Motor neuron (in vitro differentiated cells): Measurements from ENCODE around the gene ALCAM. TPM values are rescaled to one million over a fixed set of nuclear protein-coding genes. Genes with fewer than 3 reads are reported as not detected.

Source experiments
- ATAC-seq, 8 experiments: fragments of 200-7000 bp; cut with Tn5 transposase; replicated peaks in 6 of 8; 2 replicates each; pipeline ENCODE4 v1.8.0; 2021; ENCODE audit warnings: mild to moderate bottlenecking in 8 of 8, moderate library complexity in 8 of 8
- H3K27ac ChIP-seq, 2 donors: fragments of 250-450 bp; sonication (Bioruptor Pico); 2 replicates each; pipeline ENCODE4 v1.9.0; 2021; ENCODE audit warnings: antibody characterized with exemption in 2 of 2, mild to moderate bottlenecking in 2 of 2, moderate library complexity in 1 of 2
- H3K4me1 ChIP-seq, 2 donors: fragments of 250-450 bp; sonication (Bioruptor Pico); replicated peaks in 1 of 2; 2 replicates each; pipeline ENCODE4 v1.6.1; 2021; ENCODE audit warnings: antibody characterized with exemption in 2 of 2, mild to moderate bottlenecking in 2 of 2, moderate library complexity in 1 of 2
- H3K4me3 ChIP-seq, 5 donors: fragments of 250-450 bp; sonication (Bioruptor Pico); 2 replicates each; pipeline ENCODE4 v1.9.0; 2021; ENCODE audit warnings: antibody characterized with exemption in 5 of 5, mild to moderate bottlenecking in 5 of 5, moderate library complexity in 4 of 5
- WGBS, 10 experiments: fragments of 450-650 bp; shearing (Covaris generic); methylation state at CpG; one replicate each; pipeline ENCODE4 v1.0.0; 2022; 5-methylcytosine and 5-hydroxymethylcytosine counted together
- in situ Hi-C, 9 experiments: fragments of 400-800 bp; cut with MboI; loops; one replicate each; pipeline ENCODE4 v1.15.0; 2021; ENCODE audit warnings: low sequenced_read_pairs in 9 of 9, low pct_unique_long_range_greater_than_20kb in 2 of 9; ENCODE audit not compliant: unreplicated experiment in 9 of 9
- total RNA-seq, 8 experiments: library from RNA; unstranded; fragments of 300-600 nt; gene quantifications; 2 replicates each; pipeline versions ENCODE4 v1.2.3 to v1.2.4, GENCODE V29; 2022

The ALCAM gene
- total RNA-seq = 100 to 1,000 TPM in 1 of 8 experiments, 10 to 100 TPM in 6, 1 to 10 TPM in 1; 5.4 to 136 (median 54.2) TPM

DNA sequence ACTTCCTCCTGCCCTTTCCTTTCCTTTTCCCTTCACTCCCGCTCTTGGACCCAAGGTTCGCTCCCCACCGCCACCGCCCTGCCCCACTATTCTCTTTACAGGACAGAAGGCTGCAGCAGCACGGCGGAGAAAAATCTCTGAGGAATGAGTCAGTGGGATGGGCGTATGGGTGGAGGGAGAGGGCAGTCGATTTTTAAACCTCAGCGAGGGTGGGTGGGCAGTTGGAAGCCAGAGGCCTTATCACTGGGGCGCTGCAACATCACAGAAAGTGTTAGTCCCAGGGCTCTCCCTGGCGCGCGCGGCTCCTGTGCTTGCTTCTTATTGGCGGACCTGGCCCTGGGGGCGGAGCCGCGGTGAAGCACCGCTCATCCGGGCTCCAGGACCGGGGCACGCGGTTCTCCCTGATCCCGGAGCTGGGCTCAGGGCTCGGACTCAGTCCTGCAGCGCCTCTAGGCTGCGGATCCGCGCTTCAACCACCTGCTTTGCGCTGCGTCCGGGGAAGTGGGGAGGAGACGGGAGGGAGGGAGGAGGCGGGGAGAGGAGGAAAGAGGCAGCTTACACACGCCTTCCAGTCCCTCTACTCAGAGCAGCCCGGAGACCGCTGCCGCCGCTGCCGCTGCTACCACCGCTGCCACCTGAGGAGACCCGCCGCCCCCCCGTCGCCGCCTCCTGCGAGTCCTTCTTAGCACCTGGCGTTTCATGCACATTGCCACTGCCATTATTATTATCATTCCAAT lies at the start of gene ALCAM:
Gene ALCAM, plus strand, starts transcription at position 584 of the 737 bp plus-strand sequence.
- Histone ChIP-seq H3K4me1 (peaks cover 0 to 5% of the 10 kb centered on the region in 2 donors), H3K4me3 (peak within 1 kb of the TSS; percentile 46 to 54 (median 50)), H3K27ac (no peak within 1 kb of the TSS)
- in situ Hi-C loops = loop anchor here in 5 of 9 experiments (25.0 kb wide), 2 partner anchors 754 to 779 kb away; no protein-coding TSS in a partner anchor
- peak; percentile 76 to 94 (median 92) for ATAC-seq
- WGBS, 10 experiments = 0 to 1% (median 0%) methylated on average over 2 to 12 of the region's 48 CpGs; no CpG with 5 or more reads in 7 of the 10 experiments

DNA sequence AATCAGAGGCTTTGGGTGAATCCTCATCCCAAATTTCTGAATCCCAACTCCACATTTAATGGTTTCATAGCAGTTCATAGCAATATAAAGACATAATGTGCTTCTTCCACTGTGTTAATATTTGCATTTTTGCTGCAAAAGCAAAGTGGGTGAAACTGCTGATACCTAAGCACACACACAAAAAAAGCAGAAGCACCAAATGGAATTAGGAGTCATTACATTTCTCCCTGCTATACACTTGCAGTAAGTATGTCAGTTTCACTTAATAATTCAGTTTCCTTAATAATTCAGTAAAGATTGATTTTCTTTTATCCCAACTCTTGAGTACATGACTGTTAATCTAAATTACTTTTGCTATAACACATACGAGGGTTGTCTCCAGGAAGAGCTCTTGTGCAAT lies 48.9 kb upstream of the ALCAM start:
- 67 to 100% (median 100%) methylated on average over 1 of the region's 1 CpG; no CpG with 5 or more reads in 3 of the 10 experiments for WGBS, 10 experiments
- Histone ChIP-seq H3K27ac (no peak overlapping the region), H3K4me1 (no peaks in the 10 kb centered on the region), H3K4me3 (no peak overlapping the region)
- ATAC-seq = no peak
- in situ Hi-C loops = no loop called here

DNA sequence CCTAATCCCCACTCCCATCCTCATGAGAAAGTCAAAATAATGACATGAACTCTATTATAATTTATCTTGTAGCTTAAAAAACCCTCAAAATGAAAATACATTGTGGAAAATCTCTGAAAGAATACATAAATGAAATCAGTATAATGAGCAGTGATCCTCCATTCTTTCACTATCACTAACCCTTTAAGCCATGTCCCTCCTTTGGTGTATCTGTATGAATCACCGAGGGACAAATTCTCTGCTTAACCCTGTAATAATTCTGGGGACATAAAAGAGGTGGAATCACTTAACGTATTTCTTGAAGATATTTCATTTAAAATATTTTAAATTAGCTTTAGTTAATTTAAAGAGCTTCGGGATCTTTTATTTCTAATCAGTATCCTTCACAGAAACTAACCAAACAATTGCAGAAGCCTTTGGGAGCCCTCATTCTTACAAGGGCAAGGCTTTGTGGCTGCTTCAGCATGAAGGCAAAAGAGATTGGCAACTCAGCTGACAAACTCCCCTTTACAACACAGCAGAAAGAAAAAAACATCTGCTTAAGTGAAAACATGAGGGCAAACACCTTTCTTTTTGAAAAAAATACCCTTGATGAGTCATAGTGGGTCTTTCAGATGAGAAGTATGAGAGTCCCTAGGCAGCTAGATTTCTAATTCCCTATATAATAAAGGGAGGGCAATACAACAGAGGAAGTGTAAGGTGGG lies 44.0 kb upstream of the ALCAM start:
- WGBS, 10 experiments = 42 to 100% (median 80%) methylated on average over 2 to 3 of the region's 3 CpGs; no CpG with 5 or more reads in 1 of the 10 experiments
- H3K4me3 ChIP-seq = no peak overlapping the region
- no peak for ATAC-seq
- H3K27ac ChIP-seq = no peak overlapping the region
- in situ Hi-C loops = no loop called here
- H3K4me1 ChIP-seq = no peaks in the 10 kb centered on the region

DNA sequence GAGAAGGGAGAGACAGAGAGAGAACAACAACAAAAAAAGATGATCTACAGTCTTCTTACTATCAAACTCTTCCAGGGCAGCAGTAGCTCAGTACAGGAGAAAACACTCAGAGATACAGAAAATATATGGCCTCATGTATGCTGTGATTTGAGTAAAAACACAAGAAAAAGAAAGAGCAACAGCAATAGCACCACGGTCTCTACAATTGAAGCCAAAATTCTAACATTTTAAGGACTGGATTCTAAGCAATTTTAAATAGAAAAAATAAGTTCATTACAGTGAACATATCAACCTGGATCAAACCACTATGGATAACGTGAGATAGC lies 43.5 kb upstream of the ALCAM start:
- no peak for ATAC-seq
- H3K4me3 ChIP-seq = no peak overlapping the region
- H3K27ac ChIP-seq = no peak overlapping the region
- H3K4me1 ChIP-seq = no peaks in the 10 kb centered on the region
- 0 to 100% (median 78%) methylated on average over 1 to 2 of the region's 2 CpGs for WGBS, 10 experiments
- in situ Hi-C loops = no loop called here

DNA sequence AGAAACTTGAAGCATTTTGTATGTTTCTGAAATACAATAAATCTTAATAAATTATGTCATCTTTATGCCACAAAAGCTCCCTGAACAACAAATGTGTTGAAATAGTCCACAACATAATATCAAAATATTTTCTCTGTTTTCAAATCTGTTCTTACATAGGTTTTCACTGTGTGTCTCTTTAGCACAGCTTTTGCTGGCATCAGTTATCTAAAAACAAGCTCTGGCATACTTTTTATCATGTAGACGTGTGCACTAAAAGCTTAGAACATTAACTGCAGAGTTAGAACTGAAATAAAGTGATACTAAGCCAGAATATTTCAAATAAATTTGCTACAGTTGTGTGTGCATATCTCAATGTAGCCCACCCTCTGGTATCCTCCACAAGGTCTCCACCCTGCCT lies 41.8 kb upstream of the ALCAM start:
- ATAC-seq = no peak
- Histone ChIP-seq H3K4me1 (no peaks in the 10 kb centered on the region), H3K27ac (no peak overlapping the region), H3K4me3 (no peak overlapping the region)
- 29 to 100% (median 100%) methylated on average over 1 of the region's 1 CpG; no CpG with 5 or more reads in 3 of the 10 experiments for WGBS, 10 experiments
- in situ Hi-C loops = no loop called here

DNA sequence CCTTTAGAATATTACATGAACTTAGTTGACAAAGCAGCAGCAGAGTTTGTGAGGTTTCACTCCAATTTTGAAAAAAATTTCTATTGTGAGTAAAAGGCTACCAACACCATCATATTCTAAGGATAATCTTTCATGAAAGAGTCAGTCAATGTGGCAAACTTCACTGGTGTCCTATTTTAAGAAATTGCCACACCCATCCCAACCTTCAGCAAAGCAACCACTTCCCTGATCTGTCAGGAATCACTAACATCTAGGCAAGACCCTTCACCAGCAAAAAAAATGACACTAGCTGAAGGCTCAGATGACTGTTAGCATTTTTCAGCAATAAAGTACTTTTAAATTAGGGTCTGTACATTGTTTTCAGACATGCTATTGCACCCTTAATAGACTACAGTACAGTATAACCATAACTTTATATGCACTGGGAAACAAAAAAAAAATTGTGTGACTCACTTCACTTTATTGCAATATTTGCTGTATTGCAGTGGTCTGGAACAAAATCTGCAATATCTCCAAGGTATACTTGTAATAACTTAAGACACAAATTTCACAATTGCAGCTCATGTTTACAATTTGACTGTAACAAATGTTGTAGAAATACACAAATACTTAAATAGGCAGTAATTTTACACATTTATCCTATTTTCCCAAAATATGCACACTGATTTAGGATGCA lies 38.9 kb upstream of the ALCAM start:
- no peak for ATAC-seq

DNA sequence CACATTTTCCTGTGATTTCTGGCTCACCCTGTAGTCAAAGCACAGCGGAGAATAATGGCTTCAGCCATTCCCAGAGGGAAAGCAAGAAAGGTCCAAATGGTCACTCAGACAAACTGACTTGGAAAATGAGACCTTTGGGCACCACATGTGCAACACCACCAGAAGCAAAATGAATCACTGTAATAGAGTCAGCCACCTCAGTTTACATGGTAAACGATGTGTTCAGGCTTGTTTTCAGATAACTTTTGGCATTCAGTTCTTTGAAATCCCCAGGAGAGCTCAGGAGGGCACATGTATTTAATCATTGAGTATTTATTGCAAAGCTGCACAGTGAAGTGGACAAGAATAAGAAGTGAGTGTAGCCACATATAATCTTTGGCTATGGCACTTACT lies 38.4 kb upstream of the ALCAM start:
- Histone ChIP-seq H3K27ac (no peak overlapping the region), H3K4me1 (no peaks in the 10 kb centered on the region), H3K4me3 (no peak overlapping the region)
- in situ Hi-C loops = no loop called here
- 24 to 90% (median 83%) methylated on average over 2 of the region's 2 CpGs; no CpG with 5 or more reads in 3 of the 10 experiments for WGBS, 10 experiments
- no peak for ATAC-seq

More for the DNA sequence above, 38.9 kb upstream of the ALCAM start:
- H3K27ac ChIP-seq = no peak overlapping the region
- H3K4me1 ChIP-seq = no peaks in the 10 kb centered on the region
- H3K4me3 ChIP-seq = no peak overlapping the region
- in situ Hi-C loops = no loop called here

DNA sequence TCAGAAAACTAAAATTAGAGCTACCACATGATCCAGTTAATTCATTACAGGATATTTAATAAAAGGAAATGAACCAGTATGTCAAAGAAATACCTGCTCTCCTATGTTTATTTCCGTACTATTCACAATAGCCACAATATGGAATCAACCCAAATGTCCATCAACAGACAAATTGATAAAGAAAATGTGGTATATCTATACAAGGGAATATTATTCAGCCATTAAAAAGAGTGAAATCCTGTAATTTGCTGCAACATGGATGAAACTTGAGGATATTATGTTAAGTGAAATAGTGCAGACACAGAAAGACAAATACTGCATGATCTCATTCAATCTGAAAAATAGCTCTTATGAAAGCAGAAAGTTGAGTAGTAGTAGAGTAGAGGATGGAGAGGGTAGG lies 33.7 kb upstream of the ALCAM start:
- H3K27ac ChIP-seq = no peak overlapping the region
- no peak for ATAC-seq

DNA sequence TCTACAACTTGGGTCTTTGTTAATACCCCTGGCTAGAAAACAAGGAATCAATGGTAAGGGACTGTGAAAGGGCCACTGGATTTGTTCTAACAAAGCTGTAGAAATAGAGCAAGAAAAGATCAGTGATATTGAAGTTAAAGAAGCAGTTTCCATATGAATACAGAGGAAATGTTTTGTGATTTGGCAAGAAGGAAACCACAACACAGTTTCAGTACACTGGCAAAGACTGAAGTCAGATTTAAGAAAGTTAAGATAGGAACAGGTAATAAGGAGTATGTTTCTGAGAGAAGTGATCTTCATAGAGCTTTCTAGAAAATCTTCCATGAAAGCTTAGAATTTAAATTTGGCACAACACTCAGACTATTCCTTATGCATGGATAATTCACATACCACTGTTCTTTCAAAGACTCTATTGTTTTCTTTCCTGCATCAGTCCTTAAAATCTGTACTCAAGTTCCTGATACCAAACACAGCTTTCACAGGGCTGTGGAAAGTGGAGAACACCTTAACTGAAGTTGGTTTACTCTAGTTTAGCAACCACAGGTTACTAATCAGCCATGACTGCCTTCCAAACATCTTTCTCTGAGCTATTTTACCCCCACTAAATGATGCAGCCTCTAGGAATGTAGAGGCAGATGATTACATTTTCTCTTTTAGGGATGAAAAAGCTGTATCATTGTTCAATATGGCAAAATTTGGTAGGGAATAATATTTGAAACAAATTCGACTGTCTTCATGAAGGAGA lies 32.4 kb upstream of the ALCAM start:
- in situ Hi-C loops = no loop called here
- no peak for ATAC-seq
- 61 to 100% (median 71%) methylated on average over 1 of the region's 1 CpG; no CpG with 5 or more reads in 3 of the 10 experiments for WGBS, 10 experiments
- H3K4me3 ChIP-seq = no peak overlapping the region
- no peaks in the 10 kb centered on the region for H3K4me1 ChIP-seq
- no peak overlapping the region for H3K27ac ChIP-seq

More for the DNA sequence above, 33.7 kb upstream of the ALCAM start:
- in situ Hi-C loops = no loop called here
- no peak overlapping the region for H3K4me3 ChIP-seq
- 33 to 100% (median 87%) methylated on average over 1 of the region's 1 CpG; no CpG with 5 or more reads in 3 of the 10 experiments for WGBS, 10 experiments
- H3K4me1 ChIP-seq = no peaks in the 10 kb centered on the region

DNA sequence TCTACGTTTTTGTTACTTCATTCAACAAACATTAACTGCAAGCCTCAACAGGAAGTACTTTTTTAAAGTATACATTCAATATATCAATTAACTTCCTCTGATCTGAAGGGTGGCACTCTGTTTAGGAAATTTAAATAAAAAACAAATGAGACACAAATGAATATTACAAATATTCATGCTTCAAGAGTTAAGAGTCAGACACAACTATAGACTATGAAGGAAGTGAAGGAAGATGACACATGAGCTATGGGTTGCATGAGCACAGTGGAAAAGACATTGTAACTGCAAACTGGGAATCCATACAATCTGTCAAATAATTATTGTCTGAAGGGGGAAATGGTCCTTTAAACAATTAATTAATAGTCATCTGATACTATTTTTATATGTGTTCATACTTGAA lies 26.8 kb upstream of the ALCAM start:
- 0 to 86% (median 66%) methylated on average over 1 of the region's 1 CpG; no CpG with 5 or more reads in 2 of the 10 experiments for WGBS, 10 experiments
- peak in 3 of 8 experiments; percentile 40 to 78 (median 56) for ATAC-seq
- in situ Hi-C loops = no loop called here
- no peak overlapping the region for H3K27ac ChIP-seq
- H3K4me1 ChIP-seq = peaks cover 0 to 5% of the 10 kb centered on the region in 2 donors
- H3K4me3 ChIP-seq = no peak overlapping the region

DNA sequence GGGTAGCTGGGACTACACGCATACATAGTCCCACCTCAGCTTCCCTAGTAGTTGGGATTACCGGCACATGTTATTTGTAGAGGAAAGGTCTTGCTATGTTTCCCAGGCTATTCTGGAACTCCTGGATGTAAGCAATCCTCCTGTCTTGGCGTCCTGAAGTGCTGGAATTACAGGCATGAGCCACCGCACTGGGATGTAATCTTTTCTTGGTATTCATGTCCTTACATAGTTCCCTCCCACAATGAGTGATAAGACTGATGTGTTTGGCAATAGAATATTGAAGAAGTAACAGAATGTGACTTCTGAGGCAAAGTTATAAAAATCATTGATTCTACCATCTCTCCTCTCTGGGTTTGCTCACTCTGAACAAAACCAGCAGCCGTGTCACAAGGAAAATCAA lies 22.7 kb upstream of the ALCAM start:
- in situ Hi-C loops = no loop called here
- Histone ChIP-seq H3K4me3 (no peak overlapping the region), H3K27ac (no peak overlapping the region), H3K4me1 (peaks cover 0 to 5% of the 10 kb centered on the region in 2 donors)
- 0 to 100% (median 73%) methylated on average over 1 to 4 of the region's 5 CpGs; no CpG with 5 or more reads in 1 of the 10 experiments for WGBS, 10 experiments
- no peak for ATAC-seq

DNA sequence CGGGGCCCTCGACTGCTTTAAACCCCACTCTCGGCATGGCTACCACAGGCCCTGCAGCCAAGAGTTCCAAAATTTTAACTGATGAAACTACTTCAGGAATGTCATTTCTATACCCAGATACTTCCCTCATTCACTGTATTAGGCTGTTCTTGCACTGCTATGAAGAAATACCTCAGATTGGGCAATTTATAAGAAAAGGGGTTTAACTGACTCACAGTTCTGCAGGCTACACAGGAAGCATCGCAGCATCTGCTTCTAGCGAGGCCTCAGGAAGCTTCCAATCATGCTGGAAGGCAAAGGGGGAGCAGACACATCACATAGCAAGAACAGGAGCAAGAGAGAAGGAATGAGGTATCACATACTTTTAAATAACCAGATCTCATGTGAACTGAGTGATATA lies 21.6 kb upstream of the ALCAM start:
- ATAC-seq = no peak
- in situ Hi-C loops = no loop called here
- Histone ChIP-seq H3K4me3 (no peak overlapping the region), H3K4me1 (peaks cover 0 to 5% of the 10 kb centered on the region in 2 donors), H3K27ac (no peak overlapping the region)
- WGBS, 10 experiments = 76 to 100% (median 84%) methylated on average over 1 to 5 of the region's 5 CpGs; no CpG with 5 or more reads in 3 of the 10 experiments
